ENCODE results near the gene INPP5D. TPM values are rescaled to one million over a fixed set of nuclear protein-coding genes. Genes with fewer than 3 reads are reported as not detected.
"Not testable (repeated sequence)": the region's sequence is repeated elsewhere in the genome, so short reads cannot be mapped to it uniquely, and the experiment has no call there.

INPP5D gene
- total and polyA plus RNA-seq, 7 donors: 1.2 to 4.2 (median 2.8) TPM

DNA sequence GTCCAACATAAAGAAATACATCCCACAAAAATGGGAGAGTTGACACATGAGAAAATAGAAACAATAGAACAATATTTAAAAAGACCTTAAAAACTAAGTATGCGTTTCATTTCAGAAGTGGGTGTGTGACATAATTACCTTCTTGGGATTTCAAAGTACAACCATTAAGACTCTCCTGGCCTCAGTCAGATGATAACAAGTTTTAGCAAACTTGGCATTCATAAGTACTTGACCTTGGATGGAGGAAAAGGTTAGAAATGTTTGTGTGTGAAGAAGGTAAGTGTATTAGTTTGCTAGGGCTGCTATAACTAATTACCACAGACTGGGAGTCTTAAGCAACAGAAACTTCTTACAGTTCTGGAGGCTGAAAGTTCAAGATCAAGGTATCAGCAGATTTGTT is 42.2 kb upstream of the INPP5D start:
- ATAC-seq (no peak), DNase-seq (no peak)
- no peak overlapping the region for H3K27ac ChIP-seq
- WGBS, 3 donors: 90 to 98% (median 95%) methylated on average over 1 of the region's 1 CpG
- H3K9me3 ChIP-seq: no peaks in the 10 kb centered on the region
- H3K4me1 ChIP-seq: no peaks in the 10 kb centered on the region
- H3K36me3 ChIP-seq (ENCODE audit: insufficient read depth in 1 of 2, low read depth in 1 of 2): no peaks in the 10 kb centered on the region
- H3K27me3 ChIP-seq (ENCODE audit: insufficient read depth in 3 of 3, low read length in 2 of 3): no peaks in the 10 kb centered on the region
- no peak overlapping the region for H3K4me3 ChIP-seq
- TF ChIP-seq, protein P1, sequence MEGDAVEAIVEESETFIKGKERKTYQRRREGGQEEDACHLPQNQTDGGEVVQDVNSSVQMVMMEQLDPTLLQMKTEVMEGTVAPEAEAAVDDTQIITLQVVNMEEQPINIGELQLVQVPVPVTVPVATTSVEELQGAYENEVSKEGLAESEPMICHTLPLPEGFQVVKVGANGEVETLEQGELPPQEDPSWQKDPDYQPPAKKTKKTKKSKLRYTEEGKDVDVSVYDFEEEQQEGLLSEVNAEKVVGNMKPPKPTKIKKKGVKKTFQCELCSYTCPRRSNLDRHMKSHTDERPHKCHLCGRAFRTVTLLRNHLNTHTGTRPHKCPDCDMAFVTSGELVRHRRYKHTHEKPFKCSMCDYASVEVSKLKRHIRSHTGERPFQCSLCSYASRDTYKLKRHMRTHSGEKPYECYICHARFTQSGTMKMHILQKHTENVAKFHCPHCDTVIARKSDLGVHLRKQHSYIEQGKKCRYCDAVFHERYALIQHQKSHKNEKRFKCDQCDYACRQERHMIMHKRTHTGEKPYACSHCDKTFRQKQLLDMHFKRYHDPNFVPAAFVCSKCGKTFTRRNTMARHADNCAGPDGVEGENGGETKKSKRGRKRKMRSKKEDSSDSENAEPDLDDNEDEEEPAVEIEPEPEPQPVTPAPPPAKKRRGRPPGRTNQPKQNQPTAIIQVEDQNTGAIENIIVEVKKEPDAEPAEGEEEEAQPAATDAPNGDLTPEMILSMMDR (IDR thresholded peaks at IDR 0.05): no peak
- intact Hi-C loops (cut with DNase I): no loop called here

DNA sequence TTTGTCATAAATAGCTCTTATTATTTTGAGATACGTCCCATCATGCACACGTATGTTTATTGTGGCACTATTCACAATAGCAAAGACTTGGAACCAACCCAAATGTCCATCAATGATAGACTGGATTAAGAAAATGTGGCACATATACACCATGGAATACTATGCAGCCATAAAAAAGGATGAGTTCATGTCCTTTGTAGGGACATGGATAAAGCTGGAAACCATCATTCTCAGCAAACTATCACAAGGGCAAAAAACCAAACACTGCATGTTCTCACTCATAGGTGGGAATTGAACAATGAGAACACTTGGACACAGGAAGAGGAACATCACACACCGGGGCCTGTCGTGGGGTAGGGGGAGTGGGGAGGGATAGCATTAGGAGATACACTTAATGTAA is 40.5 kb upstream of the INPP5D start:
- DNase-seq; H3K9me3 ChIP-seq; H3K27ac ChIP-seq; ATAC-seq; intact Hi-C loops (cut with DNase I); H3K27me3 ChIP-seq (ENCODE audit: insufficient read depth in 3 of 3, low read length in 2 of 3); H3K4me3 ChIP-seq; H3K4me1 ChIP-seq; H3K36me3 ChIP-seq (ENCODE audit: insufficient read depth in 1 of 2, low read depth in 1 of 2): not testable (repeated sequence)
- 91 to 94% (median 93%) methylated on average over 4 of the region's 4 CpGs for WGBS, 3 donors

DNA sequence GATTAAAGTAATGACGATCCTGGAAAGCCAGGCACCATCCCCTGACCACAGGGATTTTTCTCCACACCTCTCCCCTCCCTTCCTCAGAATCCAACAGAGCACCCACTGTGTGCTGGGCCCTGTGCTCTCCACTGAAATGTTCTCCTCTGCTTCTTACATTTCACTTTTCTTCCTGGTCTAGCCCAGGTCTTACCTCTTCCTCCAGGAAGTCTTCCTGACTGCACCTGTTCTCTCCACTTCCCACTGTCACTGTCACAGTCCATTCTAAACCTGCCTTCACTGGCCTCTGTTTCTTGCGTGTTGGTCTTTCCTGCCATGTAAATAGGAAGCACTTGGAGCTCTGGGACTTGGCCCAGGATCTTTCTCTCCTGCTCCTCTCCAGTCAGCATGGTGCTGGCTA is 39.7 kb upstream of the INPP5D start:
- 67 to 85% (median 81%) methylated on average over 2 of the region's 2 CpGs for WGBS, 3 donors
- no peak overlapping the region for H3K4me3 ChIP-seq
- H3K4me1 ChIP-seq: no peaks in the 10 kb centered on the region
- TF ChIP-seq, protein P1 (IDR thresholded peaks at IDR 0.05): no peak
- DNase-seq (no peak), ATAC-seq (no peak)
- no peak overlapping the region for H3K27ac ChIP-seq
- no peaks in the 10 kb centered on the region for H3K27me3 ChIP-seq (ENCODE audit: insufficient read depth in 3 of 3, low read length in 2 of 3)
- H3K9me3 ChIP-seq: no peaks in the 10 kb centered on the region
- no peaks in the 10 kb centered on the region for H3K36me3 ChIP-seq (ENCODE audit: insufficient read depth in 1 of 2, low read depth in 1 of 2)
- intact Hi-C loops (cut with DNase I): no loop called here

DNA sequence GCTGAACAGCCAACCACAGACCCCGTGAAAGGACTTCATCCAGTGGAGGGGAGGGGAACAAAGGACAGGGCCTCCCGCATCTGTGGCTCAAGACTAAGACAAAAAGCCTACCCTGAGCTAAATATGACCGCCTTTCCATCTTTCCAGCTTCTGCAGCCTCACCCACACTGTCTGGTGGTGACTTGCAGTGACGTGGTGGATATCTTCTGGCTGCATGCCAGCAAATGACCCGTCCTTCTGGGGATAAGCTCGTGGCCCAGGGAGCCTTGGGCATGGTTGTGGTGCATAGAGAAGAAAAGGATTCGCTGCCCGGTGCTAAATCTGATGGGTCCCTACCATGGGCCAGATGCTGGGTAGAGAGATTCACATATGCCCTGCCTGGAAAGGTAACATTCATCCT is 38.4 kb upstream of the INPP5D start:
- no peak for ATAC-seq
- Histone ChIP-seq H3K4me1 (no peaks in the 10 kb centered on the region), H3K9me3 (no peaks in the 10 kb centered on the region), H3K36me3 (ENCODE audit: insufficient read depth in 1 of 2, low read depth in 1 of 2) (no peaks in the 10 kb centered on the region), H3K4me3 (no peak overlapping the region), H3K27me3 (ENCODE audit: insufficient read depth in 3 of 3, low read length in 2 of 3) (no peaks in the 10 kb centered on the region), H3K27ac (no peak overlapping the region)
- 63 to 67% (median 65%) methylated on average over 8 of the region's 8 CpGs for WGBS, 3 donors
- no peak for DNase-seq
- TF ChIP-seq, protein P1 (IDR thresholded peaks at IDR 0.05): no peak
- intact Hi-C loops (cut with DNase I): no loop called here

DNA sequence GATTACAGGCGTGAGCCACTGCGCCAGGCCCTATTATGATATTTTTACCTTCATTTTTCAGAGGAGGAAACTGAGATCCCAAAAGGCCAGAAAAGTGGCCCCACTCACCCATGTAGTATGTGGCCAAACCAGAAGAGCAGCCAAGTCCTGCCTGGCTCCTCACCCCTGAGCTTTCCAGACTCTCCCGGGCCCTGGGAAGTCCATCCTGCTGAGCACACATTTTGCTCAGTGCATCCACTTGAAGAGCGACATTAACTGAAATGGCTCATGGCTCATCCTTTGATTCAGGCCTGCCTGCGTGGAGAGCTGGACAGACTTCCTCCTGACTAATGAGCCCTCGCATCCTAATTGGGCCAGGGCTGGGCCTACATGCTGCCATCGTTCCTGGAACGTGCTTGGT is 37.6 kb upstream of the INPP5D start:
- H3K4me1 ChIP-seq: no peaks in the 10 kb centered on the region
- DNase-seq: no peak
- TF ChIP-seq, protein P1 (IDR thresholded peaks at IDR 0.05): no peak
- no peak overlapping the region for H3K27ac ChIP-seq
- no peak overlapping the region for H3K4me3 ChIP-seq
- intact Hi-C loops (cut with DNase I): no loop called here
- 81 to 86% (median 82%) methylated on average over 8 of the region's 8 CpGs for WGBS, 3 donors
- no peaks in the 10 kb centered on the region for H3K27me3 ChIP-seq (ENCODE audit: insufficient read depth in 3 of 3, low read length in 2 of 3)
- no peaks in the 10 kb centered on the region for H3K36me3 ChIP-seq (ENCODE audit: insufficient read depth in 1 of 2, low read depth in 1 of 2)
- no peaks in the 10 kb centered on the region for H3K9me3 ChIP-seq
- no peak for ATAC-seq
